Caco-2 (cell line): Measurements from ENCODE around the gene MTAP. TPM values are rescaled to one million over a fixed set of nuclear protein-coding genes. Genes with fewer than 3 reads are reported as not detected.

Experiments used
- BruUV-seq: library from RNA; stranded (reverse); fragments of 400-500 nt; replicated peaks from 2 replicates; lab custom pipeline; 2021; lab: Mats Ljungman, UMichigan
- CTCF ChIA-PET: fragments of 300-600 bp; sonication (Branson Sonifier 250); formaldehyde crosslinking; loops from one replicate; lab custom pipeline; 2022; ENCODE audit warnings: antibody characterized with exemption; lab: Charles Lee
- POLR2A ChIA-PET: fragments of 300-600 bp; sonication (Branson Sonifier 250); formaldehyde crosslinking; loops from one replicate; lab custom pipeline; 2022; ENCODE audit warnings: antibody characterized with exemption; lab: Charles Lee
- DNase-seq, 2 experiments: peaks; one replicate each; pipeline versions ENCODE4 v3.0.0 to v3.0.0-alpha.2; 2020 to 2022
- H3K27me3 ChIP-seq: replicated peaks from 2 replicates; pipeline ENCODE4 v1.6.0; 2011; ENCODE audit warnings: low read length; ENCODE audit not compliant: control insufficient read depth, insufficient read depth
- H3K36me3 ChIP-seq: 2 replicates; pipeline ENCODE4 v1.5.1; 2011; ENCODE audit warnings: low read length; ENCODE audit not compliant: control insufficient read depth, insufficient read depth
- H3K4me1 ChIP-seq: fragments of 250-450 bp; sonication (Bioruptor Pico); 2 replicates; pipeline ENCODE4 v1.5.1; 2020; ENCODE audit warnings: mild to moderate bottlenecking
- H3K4me3 ChIP-seq: 2 replicates; pipeline ENCODE4 v1.5.1; 2011; ENCODE audit warnings: low read depth, mild to moderate bottlenecking, control low read depth, low read length
- H3K9me3 ChIP-seq: fragments of 250-450 bp; sonication (Bioruptor Pico); 2 replicates; pipeline ENCODE4 v1.5.1; 2020; ENCODE audit warnings: mild to moderate bottlenecking, moderate library complexity
- H3K27ac Mint-ChIP-seq: one replicate; pipeline ENCODE4 v1.8.0; 2022; ENCODE audit warnings: mixed read lengths; ENCODE audit not compliant: unreplicated experiment
- H3K27me3 Mint-ChIP-seq: one replicate; pipeline ENCODE4 v1.8.0; 2022; ENCODE audit warnings: mixed read lengths; ENCODE audit not compliant: insufficient read depth, unreplicated experiment
- H3K36me3 Mint-ChIP-seq: one replicate; pipeline ENCODE4 v1.8.0; 2022; ENCODE audit warnings: mild to moderate bottlenecking, mixed read lengths; ENCODE audit not compliant: insufficient read depth, unreplicated experiment
- H3K4me1 Mint-ChIP-seq: one replicate; pipeline ENCODE4 v1.8.0; 2022; ENCODE audit warnings: low read depth, mixed read lengths; ENCODE audit not compliant: unreplicated experiment
- H3K4me3 Mint-ChIP-seq: one replicate; pipeline ENCODE4 v1.8.0; 2022; ENCODE audit warnings: mild to moderate bottlenecking, moderate library complexity, mixed read lengths; ENCODE audit not compliant: unreplicated experiment
- H3K9me3 Mint-ChIP-seq: one replicate; pipeline ENCODE4 v1.8.0; 2022; ENCODE audit warnings: mixed read lengths; ENCODE audit not compliant: unreplicated experiment
- intact Hi-C: fragments of 100-400 bp; cut with micrococcal nuclease; formaldehyde crosslinking; loops from one replicate; pipeline ENCODE4 v1.10.0; 2022; ENCODE audit not compliant: unreplicated experiment
- total RNA-seq: library from RNA; stranded (reverse); gene quantifications from 2 replicates; pipeline ENCODE4 v1.2.3, GENCODE V29; 2022
- TF ChIP-seq, protein P1 (sequence below), 2 experiments: fragments of 200-600 bp in 1 of 2; IDR thresholded peaks; 1 replicate in 1 of 2; 2 replicates in 1 of 2; pipeline versions ENCODE4 v1.5.1 to v1.8.0; 2011 to 2022; ENCODE audit warnings: antibody characterized with exemption in 1 of 2, control low read depth in 1 of 2, inconsistent platforms in 1 of 2, low read depth in 1 of 2, low read length in 1 of 2, mild to moderate bottlenecking in 1 of 2, moderate library complexity in 1 of 2; ENCODE audit not compliant: insufficient read depth in 1 of 2, severe bottlenecking in 1 of 2, unreplicated experiment in 1 of 2

MTAP gene
- total RNA-seq, 1 experiment from 2014 or later: 53.3 TPM

DNA sequence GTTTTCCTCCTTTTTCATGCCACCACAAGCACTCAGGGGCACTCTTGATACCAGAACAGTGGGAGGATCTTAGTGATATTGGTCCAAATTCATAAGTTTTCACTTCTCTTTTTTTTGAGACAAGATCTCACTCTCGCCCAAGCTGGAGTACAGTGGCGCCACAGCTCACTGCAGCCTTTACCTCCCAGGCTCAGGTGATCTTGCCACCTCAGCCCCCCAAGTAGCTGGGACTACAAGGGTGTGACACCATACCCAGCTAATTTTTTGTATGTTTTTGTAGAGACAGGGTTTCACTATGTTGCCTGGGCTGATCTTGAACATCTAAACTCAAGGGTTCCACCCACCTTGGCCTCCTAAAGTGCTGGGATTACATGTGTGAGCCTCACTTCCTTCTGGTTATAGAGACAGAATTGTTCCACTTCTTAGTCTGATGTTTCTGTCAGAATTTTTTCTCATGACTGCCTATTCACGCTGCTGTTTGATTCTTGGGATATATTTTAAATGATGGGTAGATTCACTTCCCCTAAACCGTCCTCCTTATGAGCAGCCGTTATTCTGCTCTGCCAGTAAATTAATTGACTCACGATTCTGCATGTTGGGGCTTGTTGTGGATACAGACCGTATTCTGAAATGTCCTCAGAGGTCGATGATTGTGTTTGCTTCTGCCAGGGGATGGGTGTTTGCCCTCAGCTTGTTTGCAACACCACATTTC lies 30.8 kb downstream of the MTAP start:
- Histone ChIP-seq H3K27me3 (no peaks in the 10 kb centered on the region), H3K9me3 (no peaks in the 10 kb centered on the region), H3K36me3 (no peaks in the 10 kb centered on the region; the same call in 1 of the 2 replicates), H3K4me1 (peaks cover 16% of the 10 kb centered on the region), H3K4me3 (no peak overlapping the region)
- Mint-ChIP-seq H3K27ac (no peak overlapping the region), H3K4me1 (peaks cover 14% of the 10 kb centered on the region), H3K9me3 (no peaks in the 10 kb centered on the region), H3K27me3 (no peaks in the 10 kb centered on the region), H3K4me3 (no peak overlapping the region), H3K36me3 (peaks cover 47% of the 10 kb centered on the region)
- DNase-seq: no peak
- TF ChIP-seq, protein P1, sequence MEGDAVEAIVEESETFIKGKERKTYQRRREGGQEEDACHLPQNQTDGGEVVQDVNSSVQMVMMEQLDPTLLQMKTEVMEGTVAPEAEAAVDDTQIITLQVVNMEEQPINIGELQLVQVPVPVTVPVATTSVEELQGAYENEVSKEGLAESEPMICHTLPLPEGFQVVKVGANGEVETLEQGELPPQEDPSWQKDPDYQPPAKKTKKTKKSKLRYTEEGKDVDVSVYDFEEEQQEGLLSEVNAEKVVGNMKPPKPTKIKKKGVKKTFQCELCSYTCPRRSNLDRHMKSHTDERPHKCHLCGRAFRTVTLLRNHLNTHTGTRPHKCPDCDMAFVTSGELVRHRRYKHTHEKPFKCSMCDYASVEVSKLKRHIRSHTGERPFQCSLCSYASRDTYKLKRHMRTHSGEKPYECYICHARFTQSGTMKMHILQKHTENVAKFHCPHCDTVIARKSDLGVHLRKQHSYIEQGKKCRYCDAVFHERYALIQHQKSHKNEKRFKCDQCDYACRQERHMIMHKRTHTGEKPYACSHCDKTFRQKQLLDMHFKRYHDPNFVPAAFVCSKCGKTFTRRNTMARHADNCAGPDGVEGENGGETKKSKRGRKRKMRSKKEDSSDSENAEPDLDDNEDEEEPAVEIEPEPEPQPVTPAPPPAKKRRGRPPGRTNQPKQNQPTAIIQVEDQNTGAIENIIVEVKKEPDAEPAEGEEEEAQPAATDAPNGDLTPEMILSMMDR (IDR thresholded peaks at IDR 0.05; ENCODE audit: insufficient read depth in 1 of 2, low read depth in 1 of 2, low read length in 1 of 2, severe bottlenecking in 1 of 2, unreplicated experiment in 1 of 2): no peak
- POLR2A ChIA-PET: no interaction called here
- BruUV-seq: no TSS peak
- CTCF ChIA-PET: no interaction called here
- intact Hi-C loops: no loop called here

DNA sequence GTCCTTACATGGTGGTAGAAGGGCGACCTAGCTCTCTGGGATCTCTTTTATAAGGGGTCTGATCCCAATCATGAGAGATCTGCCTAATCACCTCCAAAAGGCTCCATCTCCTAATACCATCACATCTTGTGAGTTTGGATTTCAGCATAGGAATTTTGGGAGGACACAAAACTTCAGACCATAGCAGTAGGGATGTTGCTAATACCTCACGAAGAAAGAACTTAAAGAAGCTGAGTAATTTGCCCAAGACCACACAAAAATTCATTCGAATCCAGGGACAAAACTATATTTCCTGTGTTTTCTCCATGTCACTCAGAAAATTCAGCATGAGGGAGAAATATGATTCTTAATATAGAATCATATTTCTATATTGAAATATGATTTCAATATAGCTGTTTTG lies 32.7 kb downstream of the MTAP start:
- POLR2A ChIA-PET: no interaction called here
- H3K4me1 Mint-ChIP-seq: peaks cover 14% of the 10 kb centered on the region
- BruUV-seq: no TSS peak

DNA sequence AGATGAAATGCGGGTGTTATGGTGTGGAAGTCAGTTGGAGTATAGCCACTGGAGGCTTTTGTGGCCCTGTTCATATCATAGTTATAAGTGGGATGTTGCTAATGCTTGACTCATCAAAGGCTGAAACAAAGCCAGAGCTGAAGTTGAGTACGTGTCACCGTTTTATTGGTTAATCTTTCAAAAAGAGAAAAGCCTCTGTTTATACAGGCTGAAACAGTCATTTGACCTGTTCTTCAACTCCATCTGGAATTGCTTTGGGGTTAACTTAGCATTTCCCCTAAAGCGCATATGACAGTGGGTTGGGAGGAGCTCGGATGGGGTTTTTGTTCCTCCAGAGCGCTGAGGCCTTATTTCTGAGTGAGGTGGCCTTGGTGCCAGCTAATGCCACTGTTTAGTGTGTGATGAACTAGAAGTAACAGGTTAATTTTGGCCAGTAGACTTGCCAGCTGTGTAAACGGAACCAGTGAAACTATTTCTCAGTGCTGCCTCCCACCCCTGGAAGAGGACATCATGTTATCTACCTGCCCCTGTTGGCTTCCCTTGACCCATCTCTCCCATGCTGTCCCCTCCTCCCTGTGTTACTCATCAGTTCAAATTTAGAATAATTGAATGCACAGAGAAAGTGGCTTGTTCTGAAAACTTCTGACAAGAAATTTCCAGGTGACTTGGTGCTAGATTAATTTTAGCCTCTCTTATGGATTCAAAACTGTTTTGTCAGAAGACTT lies 34.2 kb downstream of the MTAP start:
- no peaks in the 10 kb centered on the region for H3K27me3 Mint-ChIP-seq
- DNase-seq: no peak
- TF ChIP-seq, protein P1 (IDR thresholded peaks at IDR 0.05; ENCODE audit: insufficient read depth in 1 of 2, low read depth in 1 of 2, low read length in 1 of 2, severe bottlenecking in 1 of 2, unreplicated experiment in 1 of 2): no peak
- peaks cover 14% of the 10 kb centered on the region for H3K4me1 Mint-ChIP-seq
- Histone ChIP-seq H3K9me3 (no peaks in the 10 kb centered on the region), H3K27me3 (no peaks in the 10 kb centered on the region), H3K36me3 (peaks cover 5% of the 10 kb centered on the region), H3K4me1 (peaks cover 4% of the 10 kb centered on the region; the same call in 1 of the 2 replicates), H3K4me3 (no peak overlapping the region)
- peak overlapping the region; percentile 78 for H3K27ac Mint-ChIP-seq
- ChIA-PET CTCF (no interaction called here), POLR2A (no interaction called here)
- intact Hi-C loops: no loop called here
- no peaks in the 10 kb centered on the region for H3K9me3 Mint-ChIP-seq
- H3K36me3 Mint-ChIP-seq: peaks cover 65% of the 10 kb centered on the region
- no TSS peak for BruUV-seq
- no peak overlapping the region for H3K4me3 Mint-ChIP-seq

More for the DNA sequence above, 32.7 kb downstream of the MTAP start:
- Mint-ChIP-seq H3K36me3 (peaks cover 63% of the 10 kb centered on the region), H3K27ac (no peak overlapping the region), H3K4me3 (no peak overlapping the region), H3K9me3 (no peaks in the 10 kb centered on the region), H3K27me3 (no peaks in the 10 kb centered on the region)
- no peaks in the 10 kb centered on the region for H3K9me3 ChIP-seq
- H3K4me1 ChIP-seq: peaks cover 12% of the 10 kb centered on the region
- TF ChIP-seq, protein P1 (IDR thresholded peaks at IDR 0.05; ENCODE audit: insufficient read depth in 1 of 2, low read depth in 1 of 2, low read length in 1 of 2, severe bottlenecking in 1 of 2, unreplicated experiment in 1 of 2): no peak
- intact Hi-C loops: no loop called here
- no peaks in the 10 kb centered on the region for H3K27me3 ChIP-seq
- no peaks in the 10 kb centered on the region; the same call in 1 of the 2 replicates for H3K36me3 ChIP-seq
- CTCF ChIA-PET: no interaction called here
- DNase-seq: no peak
- no peak overlapping the region for H3K4me3 ChIP-seq
